SU-DHL-6 (cell line): ENCODE results near the gene TIMM22.

Experiments used
- EZH2phosphoT487 ChIP-seq: fragments of 200-600 bp; sonication (generic), shearing (Covaris generic); conservative IDR thresholded peaks from 2 replicates; pipeline ENCODE4 v1.6.1; 2018; ENCODE audit warnings: mild to moderate bottlenecking, antibody characterized with exemption, low read length, moderate library complexity, mixed read lengths
- TF ChIP-seq, protein P1 (sequence below): fragments of 200-600 bp; sonication (generic); IDR thresholded peaks from one replicate; pipeline ENCODE4 v1.5.1; 2017; ENCODE audit warnings: antibody characterized with exemption, mild to moderate bottlenecking, low read length, moderate library complexity; ENCODE audit not compliant: insufficient read depth, poor library complexity, severe bottlenecking

DNA sequence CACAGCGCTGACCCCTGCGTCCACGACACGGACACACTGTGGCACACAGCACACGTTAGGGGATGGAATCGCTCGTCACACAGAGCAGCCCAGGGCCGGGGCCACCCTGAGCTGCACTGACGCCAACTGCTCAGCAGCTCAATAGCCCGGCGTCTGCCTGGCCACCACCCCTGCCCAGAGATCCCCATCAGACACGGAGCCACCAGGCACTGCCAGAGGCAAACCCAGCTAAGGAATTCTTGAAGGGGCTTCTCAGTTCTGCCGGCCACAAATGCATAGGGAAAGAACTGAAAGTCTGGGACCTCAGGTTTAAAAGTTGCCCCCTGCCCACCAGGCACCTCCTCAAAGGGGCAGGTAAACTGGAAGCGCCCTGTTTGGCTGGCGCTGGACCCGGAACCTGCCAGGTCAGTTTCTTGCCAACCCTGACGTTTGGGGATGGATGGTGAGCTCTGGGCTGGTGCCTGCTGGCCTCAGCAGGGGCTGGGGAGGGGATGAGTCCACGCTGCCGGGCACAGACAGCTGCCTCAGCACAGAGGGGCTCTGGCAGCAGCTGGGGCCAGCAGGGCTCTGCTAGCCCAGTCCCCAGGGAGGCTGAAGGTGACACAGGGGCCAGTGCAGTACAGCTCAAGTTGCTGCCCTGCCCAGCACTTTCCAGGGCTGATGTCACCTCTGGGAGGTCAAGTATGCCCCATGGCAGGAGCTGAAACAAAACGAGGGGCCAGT, 33.2 kb downstream of the TIMM22 start:
- TF ChIP-seq EZH2phosphoT487 = no peak
- TF ChIP-seq, protein P1, sequence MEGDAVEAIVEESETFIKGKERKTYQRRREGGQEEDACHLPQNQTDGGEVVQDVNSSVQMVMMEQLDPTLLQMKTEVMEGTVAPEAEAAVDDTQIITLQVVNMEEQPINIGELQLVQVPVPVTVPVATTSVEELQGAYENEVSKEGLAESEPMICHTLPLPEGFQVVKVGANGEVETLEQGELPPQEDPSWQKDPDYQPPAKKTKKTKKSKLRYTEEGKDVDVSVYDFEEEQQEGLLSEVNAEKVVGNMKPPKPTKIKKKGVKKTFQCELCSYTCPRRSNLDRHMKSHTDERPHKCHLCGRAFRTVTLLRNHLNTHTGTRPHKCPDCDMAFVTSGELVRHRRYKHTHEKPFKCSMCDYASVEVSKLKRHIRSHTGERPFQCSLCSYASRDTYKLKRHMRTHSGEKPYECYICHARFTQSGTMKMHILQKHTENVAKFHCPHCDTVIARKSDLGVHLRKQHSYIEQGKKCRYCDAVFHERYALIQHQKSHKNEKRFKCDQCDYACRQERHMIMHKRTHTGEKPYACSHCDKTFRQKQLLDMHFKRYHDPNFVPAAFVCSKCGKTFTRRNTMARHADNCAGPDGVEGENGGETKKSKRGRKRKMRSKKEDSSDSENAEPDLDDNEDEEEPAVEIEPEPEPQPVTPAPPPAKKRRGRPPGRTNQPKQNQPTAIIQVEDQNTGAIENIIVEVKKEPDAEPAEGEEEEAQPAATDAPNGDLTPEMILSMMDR = no peak
